HG03025 (cell line): ENCODE measurements around the gene AGPS.
"Not testable (repeated sequence)": the region's sequence is repeated elsewhere in the genome, so short reads cannot be mapped to it uniquely, and the experiment has no call there.

ENCODE experiments used
- ATAC-seq: cut with Tn5 transposase; IDR thresholded peaks from one replicate; pipeline ENCODE4 v1.9.1; 2021; ENCODE audit warnings: mild to moderate bottlenecking, moderate library complexity; ENCODE audit not compliant: unreplicated experiment, low FRiP score

The AGPS gene

DNA sequence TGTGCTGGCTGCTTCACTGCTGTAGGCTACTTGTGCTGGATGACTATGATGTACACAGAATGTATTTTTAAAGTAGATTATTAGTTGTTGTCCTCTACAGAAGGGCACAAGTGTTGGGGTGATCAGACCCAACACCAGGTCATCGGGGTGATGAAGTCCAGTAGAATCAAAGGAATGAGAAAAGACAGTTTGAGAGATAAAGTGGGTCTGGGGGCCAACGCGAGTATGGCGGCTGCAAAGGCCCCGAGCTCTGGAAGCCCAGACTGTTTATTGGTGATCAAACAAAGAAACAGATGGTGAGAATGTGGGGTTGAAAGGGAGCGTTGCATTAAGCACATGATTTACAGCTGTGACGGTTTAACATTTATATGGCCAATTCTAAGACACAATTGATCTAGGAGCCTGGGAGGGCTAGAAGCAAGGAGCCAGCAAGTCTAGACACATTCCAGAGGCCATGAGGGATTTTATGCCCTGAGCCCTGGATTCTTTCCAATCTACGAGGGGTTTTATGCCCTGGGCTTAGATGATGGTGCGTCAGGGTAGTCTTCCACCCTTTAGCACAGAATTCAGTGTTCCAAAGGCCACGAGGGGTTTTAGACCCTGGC lies 153.5 kb downstream of the AGPS start:
- no peak for ATAC-seq

DNA sequence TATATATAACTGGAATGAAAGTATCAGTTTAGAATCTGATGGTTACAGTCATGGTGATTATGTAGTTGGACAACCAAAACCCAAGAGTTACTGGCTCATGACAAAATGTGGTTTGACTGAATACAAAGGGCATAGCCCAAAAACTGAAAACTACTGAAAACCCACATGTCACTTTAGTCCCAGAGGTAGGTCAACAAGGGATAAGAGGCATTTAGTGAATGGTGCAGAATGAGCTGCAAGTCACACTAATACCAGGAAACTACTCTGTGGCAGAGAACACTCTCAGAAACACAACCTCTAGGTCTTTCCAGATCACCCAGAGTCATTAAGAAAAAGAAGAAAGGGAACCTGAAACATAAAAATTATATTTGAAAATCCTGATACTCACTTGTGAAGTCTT lies 154.5 kb downstream of the AGPS start:
- peak; percentile 95 for ATAC-seq

DNA sequence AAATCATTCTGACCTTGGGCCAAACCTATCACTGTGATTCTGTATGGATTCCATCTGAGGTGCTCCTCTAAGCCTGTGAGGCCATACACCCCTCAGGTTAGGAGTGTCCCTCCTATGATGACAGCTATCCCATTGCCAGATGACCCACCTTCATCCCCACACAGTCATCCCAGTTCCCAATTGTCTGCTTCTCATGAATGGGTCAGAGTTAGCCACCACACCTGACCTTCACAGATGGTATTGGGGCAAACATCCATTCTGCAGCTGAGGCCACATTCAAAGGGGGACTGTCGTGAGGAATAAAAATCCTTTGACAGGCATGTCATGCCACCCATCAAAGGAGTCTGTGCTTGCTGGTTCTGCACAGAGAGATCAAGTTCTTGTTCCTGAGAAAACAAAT lies 155.2 kb downstream of the AGPS start:
- no peak for ATAC-seq

DNA sequence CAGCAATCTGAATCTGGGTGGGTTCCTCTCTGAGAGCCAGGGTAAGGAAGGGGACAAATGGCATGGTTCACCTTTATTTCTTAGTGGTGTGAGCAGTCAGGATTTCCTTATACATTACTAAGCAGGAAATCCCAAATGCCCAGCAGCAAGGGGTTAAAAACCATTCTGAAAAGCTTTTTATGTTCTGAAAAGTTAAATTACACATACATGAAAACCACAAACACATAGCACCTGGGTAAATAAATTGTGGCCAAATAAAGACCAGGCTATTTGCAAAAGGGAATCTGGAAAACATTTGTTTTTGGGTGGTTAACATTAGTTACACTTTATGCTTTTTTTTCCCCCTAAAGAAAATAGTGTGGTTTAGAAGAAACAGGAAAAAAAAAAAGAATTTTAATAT lies 156.1 kb downstream of the AGPS start:
- no peak for ATAC-seq

DNA sequence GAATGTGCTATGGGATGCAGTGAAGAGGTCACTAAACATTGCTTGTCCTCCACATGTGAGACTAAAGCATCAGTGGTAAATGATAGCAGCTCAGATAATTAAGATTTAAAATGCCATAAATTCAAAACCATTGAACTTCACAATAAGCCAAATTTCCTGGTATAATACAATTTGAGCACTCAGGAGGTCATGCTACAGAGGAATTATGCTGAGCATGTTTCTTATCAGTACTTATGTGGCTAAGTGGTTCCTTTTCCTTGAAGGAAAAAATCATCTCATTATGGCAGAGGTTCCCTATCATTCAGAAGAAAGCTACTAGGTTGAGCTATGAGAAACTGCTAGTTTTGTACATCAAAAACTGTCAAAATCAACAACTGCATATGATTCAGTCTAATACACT lies 156.6 kb downstream of the AGPS start:
- ATAC-seq = no peak

DNA sequence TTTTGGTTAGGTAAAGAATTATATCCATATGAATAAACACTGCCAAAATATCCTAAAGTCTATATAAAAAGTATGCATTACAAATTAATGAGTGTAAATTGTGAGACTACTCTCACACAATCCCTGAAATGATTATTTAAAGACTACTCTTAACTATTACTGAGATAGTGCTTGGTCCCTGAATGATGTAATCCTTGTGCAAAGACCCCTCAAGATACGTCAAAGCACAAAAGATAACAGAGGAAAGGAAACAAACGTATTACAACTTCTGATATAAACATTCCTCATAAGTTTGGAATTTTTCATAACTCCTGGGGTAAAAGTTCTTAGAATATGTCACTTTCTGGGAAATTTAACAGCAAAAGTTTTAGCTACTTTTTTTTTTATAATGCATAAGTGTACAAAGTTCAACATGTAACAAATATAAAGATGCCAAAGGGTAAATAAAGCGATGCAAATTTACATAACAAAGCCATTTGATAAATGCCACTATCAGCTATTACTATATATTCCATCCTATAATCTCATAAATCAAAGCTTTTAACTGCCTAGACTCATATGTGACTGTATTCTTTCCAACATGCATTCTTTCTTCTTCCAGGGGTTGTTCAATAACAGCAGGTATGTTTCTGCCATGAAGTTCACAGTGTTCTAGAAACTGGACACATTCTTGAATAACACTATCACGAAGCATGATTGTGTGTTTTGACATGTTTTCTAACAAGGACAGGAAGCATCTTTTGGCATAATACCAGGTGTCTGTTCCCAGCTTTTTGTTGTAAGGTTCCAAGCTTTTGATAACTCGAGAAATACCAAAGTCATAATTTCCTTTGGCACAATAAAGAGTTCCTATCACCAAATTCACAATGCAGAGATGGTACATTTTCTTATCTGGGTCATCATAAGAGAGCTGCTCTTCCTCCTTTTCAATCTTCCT lies 158.0 kb downstream of the AGPS start:
- no peak for ATAC-seq

DNA sequence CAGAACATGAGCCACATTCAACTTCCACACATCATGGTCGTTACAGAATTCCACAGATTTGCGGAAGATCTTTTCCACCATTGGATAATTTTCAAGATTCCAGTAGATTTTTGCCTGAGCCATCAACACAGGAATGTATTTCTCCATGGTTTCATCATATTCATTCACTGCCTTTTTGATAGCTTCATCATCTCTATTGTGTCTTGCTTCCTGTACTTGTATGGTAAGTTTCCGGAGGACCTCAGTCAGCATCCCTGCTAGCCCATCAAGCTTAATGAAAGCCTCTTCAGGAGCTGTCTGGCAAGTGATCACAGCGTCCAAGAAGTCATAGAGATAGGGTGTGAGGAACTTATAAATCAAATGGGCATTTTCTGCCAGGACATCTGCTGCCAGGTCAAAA lies 158.8 kb downstream of the AGPS start:
- ATAC-seq = not testable (repeated sequence)

DNA sequence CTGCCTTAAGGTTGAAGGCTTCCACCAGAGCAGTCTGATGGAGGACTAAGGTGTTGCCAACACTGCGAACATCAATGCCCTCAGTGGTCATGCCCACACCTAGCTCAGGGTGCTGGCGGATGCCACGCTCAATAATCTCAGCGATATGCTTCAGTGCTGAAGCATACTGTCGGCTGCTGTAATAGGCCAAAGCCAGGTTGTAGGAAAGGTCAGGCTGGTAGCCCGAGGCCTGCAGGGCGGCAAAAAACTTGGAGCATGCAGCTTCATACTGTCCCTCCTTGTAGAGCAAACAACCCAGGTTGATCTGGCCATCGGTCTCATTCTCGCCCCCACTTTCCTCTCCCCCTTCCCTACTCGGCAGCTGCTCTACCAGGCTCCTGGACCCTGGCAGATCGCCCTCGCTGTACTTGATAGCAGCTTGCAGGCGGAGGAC lies 159.4 kb downstream of the AGPS start:
- no peak for ATAC-seq

DNA sequence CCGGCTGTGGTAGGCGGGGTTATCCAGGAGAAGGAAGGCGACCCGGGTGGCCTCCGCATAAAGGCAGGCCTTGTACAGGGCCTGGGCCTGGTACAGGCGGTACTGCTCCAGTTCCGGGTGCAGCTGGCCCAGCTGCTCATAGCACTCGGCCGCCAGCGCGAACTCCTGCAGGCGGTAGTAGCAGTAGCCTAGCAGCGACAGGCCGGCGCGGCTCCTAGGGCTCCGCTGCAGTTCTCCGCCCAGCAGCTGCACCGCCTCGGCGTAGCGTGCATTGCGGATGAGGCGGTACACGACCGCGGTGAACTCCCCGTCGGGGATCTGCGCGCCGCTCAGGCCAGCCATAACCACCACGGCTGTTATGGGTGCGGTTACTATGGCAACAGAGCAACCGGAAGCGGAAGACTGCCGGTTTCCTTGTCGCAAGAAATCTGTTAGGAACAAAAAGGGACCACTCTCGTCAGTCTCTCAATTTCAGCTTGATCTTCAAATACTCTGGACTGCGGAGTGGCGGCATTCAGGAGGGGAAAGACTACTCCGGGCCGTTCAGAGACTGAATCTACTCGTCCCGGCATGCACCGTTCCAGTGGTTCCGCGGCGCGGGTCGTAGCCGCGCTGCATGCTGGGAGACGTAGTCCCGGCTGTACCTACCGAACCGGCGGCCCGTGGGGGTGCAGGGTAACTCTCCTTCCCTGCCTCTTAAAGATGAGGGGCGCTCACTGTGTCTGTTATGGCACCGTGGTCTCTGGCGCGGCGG lies 160.0 kb downstream of the AGPS start:
- ATAC-seq = peak; percentile 97

DNA sequence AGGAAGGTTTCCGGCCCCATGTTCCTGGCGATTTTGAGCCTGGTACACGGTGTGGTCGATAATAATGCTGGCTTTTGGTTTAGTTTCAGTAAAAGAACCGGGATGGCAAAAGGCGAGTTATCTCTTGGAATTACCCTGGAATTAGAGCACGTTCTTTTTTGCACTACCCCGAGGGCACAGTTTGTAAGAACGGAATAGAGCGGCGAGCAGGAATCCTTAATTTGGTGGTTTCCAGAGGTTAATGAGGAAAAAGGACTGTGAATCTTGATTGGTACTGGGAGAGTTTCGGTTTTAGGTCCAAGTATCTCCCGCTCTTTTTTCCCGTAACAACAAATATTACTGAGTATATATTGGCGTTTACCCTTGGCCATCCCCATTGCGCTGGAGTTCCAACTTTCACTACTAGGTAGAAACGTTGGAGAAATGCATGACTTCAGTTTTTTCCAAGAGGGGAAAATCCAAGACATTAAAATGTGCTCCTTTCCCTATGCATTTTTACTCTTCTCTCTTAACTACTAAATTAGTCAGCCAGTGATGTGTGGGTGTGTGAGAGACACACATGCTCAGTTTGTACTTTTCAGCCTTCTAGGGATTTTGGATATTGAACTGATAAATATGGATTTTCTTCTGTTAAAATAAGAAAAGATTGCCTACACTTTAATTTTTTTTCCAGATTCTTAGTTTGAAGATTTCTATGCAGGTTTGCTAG lies 160.8 kb downstream of the AGPS start:
- ATAC-seq = no peak

DNA sequence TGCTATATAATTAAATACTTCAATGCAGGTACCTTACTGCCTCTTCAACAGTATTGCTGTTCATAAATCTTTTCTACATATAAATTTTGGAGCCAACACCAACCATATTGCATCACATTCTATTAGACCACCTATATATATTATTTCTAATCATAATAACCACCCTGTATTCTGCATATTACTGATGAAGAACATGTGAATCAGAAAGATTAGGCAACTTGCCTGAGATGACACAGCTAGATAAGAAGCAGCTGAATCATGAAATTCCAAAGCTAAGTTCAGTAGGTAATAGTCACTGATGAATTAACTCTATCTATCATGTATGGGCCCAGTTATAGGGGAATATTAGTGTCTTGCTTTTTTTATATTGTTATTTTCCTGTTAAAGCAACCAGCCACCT lies 161.8 kb downstream of the AGPS start:
- ATAC-seq = no peak

DNA sequence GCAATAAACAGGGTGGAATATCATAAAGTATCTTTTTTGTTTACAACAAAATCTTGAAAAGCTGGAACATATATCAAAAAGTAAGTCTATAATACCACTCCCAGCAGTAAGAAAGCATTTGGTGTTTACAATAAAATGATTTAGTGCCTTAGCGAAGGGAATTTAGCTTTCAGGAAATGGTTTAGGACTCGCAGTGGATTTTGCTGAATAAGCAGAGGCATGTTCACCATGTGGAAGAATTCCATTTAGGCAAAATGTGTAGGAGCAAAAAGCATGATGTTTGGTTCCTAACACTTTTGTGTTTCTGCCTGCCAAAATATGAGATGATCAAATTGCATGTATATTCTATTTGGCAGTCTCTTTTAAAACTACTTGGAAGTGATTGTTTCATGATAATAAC lies 163.6 kb downstream of the AGPS start:
- ATAC-seq = no peak

DNA sequence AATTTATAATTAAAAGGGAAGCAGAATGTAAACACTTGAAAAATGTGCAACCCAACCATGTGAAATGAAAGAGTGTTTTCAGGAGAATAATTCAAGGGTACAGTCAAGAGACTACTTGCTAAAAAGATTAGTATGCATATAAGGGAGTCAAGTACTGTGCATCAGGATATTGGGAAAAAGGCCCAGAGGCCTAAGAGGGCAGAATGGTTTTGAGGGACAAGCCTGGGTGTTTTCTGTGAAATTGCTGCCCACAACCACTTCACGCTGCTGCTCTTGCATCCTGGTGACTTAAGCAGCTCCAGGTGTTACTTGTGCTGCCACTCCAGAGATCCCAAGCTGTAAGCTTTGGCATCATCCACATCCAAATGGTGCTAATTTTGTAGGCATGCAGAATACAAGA lies 165.2 kb downstream of the AGPS start:
- no peak for ATAC-seq

DNA sequence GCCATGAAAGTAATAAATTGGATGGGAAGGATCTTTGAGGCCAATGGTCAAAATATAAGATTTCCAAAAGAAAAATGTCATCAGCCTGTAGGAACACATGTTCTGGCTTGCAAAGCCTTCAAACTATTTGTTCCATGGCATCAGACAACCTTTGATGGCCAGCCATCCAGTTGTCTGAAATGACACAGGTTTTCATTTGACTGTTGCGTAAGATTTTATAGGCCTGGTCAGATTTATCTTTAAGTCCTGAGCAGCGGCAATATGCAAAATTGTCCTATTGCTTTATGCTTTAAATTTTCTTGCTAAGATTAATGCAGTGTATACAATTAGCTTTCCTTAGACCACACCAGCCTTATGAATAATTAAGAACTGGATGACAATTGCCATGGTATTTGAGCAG lies 167.1 kb downstream of the AGPS start:
- no peak for ATAC-seq

DNA sequence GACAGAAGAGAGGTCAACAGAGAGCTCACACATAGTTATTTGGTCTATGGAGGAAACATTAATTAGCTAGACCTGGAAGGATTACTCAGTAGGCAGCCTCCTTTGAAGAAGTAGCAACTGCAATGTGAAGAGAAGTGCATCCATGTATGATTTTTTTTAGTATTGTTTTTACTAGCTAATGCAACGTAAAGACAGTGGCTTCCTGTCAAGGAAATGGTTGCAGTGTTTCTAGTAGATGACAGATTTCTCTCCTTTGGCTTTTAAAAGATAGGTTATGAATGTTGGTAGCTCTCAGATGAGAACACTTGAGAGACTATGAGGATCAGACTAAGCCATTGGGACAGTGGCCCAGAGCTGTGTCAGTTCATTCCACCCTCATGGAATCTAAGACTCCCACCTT lies 175.8 kb downstream of the AGPS start:
- no peak for ATAC-seq

DNA sequence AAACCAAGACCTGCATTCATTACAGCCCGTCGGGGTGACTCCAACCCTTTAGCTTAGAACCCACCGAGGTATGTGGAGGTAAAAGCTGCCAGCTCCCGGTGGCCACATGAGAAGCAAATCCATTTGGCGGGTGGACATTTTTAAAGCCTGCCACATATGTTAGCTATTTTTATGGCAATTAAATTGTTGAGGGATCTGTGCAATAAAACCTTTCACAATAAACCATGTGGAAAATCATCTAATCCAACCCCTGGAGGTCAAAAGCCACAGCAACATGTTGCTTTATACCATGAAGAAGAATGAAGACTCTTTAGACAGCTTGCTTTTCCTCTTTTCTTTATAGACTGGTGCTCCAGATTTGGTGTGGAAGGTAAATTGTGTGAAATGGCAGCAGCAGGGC lies 176.3 kb downstream of the AGPS start:
- ATAC-seq = no peak

DNA sequence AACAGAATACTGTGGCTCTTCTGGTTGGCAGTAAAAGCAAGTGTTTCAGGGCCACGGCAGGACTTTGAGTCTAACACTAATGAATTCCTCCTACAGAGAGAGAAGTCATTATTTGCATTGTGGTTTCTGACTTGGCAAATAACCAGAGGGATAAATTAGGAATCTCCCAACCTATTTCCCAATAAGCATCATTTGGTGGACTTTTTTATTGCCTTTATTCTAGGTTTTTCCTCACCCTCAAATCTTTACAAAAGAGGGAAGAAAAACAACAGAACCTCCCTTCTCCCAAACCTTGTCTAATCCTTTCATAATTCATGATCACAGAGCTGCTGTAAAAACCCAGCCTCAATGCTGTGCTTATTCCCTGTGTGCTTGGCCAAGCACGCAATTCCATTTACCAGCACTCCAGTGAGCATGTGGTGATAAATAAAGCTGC lies 179.7 kb downstream of the AGPS start:
- no peak for ATAC-seq

DNA sequence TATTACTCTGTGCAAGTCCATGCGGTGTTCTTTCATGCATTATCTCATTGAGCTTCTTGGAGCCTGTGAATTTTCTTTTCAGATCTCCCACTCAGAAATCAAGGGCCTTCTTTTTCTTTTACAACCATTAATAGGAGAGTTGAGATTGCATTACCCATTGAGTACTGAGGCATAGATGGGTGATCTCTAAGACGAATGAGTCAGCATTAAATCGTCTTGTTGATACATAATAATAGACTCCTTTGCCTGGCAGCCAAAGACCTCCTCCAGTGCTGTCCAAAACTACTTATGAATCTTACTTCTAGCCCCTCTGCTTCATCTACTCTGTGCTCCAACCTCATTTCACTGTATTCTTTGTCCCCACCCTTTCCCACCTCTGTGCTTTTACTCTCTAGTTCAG lies 180.5 kb downstream of the AGPS start:
- no peak for ATAC-seq

DNA sequence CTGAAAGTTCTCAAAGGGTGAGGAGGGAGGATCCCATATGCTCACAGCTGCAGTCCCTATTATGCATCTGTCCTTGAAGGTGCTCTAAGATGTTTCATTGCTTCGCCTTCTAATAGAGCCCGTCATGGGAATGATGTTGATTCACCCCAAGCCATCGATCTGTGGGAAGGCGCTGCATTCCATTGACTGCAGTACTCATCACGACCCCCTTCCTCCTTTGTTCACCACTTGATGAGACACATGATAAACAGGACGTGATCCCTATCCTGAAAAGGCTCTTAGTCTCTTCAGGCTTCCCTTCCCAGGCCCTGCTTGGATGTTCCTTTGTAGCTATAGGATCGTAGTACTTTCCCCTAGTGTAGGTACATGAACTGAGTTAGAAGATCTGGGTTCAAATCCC lies 181.8 kb downstream of the AGPS start:
- no peak for ATAC-seq

DNA sequence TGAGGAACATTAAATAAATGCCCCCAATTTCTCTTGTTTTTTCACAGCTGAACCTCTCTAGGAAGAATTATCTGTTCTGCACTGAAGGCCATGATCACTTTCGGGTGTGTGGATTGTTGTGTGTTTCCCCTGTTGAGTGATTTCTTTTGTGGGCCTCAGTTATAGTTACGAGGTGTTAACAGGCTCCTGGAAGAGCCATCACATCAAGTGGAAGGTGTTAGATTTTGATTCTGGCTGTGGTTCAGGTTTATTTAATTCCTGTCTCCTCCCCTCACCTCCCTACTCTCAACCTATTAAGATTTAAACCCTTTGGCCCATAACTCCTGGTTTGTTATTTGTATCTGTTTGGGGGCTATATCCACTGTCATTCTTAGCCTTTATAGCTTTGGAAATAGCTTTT lies 182.8 kb downstream of the AGPS start:
- no peak for ATAC-seq

DNA sequence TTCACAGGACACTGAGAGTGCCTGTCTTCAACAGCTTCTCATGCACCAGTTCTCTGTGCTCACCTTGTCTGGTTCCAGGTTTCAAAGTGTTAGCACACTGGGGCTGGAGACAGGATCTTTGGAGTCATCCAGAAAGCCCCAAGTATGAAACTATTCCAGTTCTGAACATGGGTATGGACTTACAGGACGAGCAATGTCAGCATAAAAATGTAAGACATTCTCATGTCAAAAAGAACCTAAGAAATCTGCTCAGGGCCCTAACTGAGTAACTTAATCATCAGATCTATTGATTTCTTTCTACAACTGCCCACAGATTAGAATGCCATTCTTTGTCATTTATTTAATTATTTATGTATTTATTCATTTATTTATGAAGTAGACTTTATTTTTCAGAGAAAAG lies 184.5 kb downstream of the AGPS start:
- no peak for ATAC-seq
